Cardiac muscle cell (in vitro differentiated cells and primary cell): Measurements from ENCODE around the gene TLX2. TPM values are rescaled to one million over a fixed set of nuclear protein-coding genes. Genes with fewer than 3 reads are reported as not detected.
"Not testable (repeated sequence)": the region's sequence is repeated elsewhere in the genome, so short reads cannot be mapped to it uniquely, and the experiment has no call there.

Source experiments
- DNase-seq, 2 donors: peaks; one replicate each; pipeline versions ENCODE4 v3.0.0 to v3.0.0-alpha.2; 2010 to 2017; ENCODE audit warnings: low read depth in 1 of 2, low spot score in 1 of 2
- H3K27ac ChIP-seq: fragments of 200-600 bp; sonication (generic); 2 replicates; pipeline ENCODE4 v1.5.1; 2016
- H3K27me3 ChIP-seq: fragments of 200-600 bp; sonication (generic); 2 replicates; pipeline ENCODE4 v1.6.0; 2016; ENCODE audit warnings: control low read depth
- H3K36me3 ChIP-seq: fragments of 200-600 bp; sonication (generic); 2 replicates; pipeline ENCODE4 v1.5.1; 2016; ENCODE audit warnings: control low read depth
- H3K4me1 ChIP-seq: fragments of 200-600 bp; sonication (generic); 2 replicates; pipeline ENCODE4 v1.8.1; 2017; ENCODE audit warnings: low read depth, mild to moderate bottlenecking, mixed run types
- H3K4me3 ChIP-seq: fragments of 200-600 bp; sonication (generic); 2 replicates; pipeline ENCODE4 v1.5.1; 2016; ENCODE audit warnings: mild to moderate bottlenecking
- H3K9me3 ChIP-seq: fragments of 200-600 bp; sonication (generic); 2 replicates; pipeline ENCODE4 v1.5.1; 2017; ENCODE audit warnings: low read depth, mild to moderate bottlenecking, control low read depth
- CTCF ChIP-seq: IDR thresholded peaks from 2 replicates; pipeline ENCODE4 v1.5.1; 2012; ENCODE audit warnings: low read depth, mild to moderate bottlenecking, low read length
- polyA plus RNA-seq: library from polyadenylated mRNA; unstranded; fragments of >200 nt; fragmentation: Nextera tagmentation; extraction: Ambion mirVana; gene quantifications from 2 replicates; pipeline ENCODE4 v1.2.1, GENCODE V29; 2016
- total RNA-seq: library from RNA; depleted of rRNA; stranded (reverse); fragments of >200 nt; gene quantifications from 2 replicates; pipeline ENCODE4 v1.2.3, GENCODE V29; 2016

The TLX2 gene
- 0.06 TPM in 1 of 2 replicates, not detected in the other for total RNA-seq
- polyA plus RNA-seq: not detected in 2 replicates

DNA sequence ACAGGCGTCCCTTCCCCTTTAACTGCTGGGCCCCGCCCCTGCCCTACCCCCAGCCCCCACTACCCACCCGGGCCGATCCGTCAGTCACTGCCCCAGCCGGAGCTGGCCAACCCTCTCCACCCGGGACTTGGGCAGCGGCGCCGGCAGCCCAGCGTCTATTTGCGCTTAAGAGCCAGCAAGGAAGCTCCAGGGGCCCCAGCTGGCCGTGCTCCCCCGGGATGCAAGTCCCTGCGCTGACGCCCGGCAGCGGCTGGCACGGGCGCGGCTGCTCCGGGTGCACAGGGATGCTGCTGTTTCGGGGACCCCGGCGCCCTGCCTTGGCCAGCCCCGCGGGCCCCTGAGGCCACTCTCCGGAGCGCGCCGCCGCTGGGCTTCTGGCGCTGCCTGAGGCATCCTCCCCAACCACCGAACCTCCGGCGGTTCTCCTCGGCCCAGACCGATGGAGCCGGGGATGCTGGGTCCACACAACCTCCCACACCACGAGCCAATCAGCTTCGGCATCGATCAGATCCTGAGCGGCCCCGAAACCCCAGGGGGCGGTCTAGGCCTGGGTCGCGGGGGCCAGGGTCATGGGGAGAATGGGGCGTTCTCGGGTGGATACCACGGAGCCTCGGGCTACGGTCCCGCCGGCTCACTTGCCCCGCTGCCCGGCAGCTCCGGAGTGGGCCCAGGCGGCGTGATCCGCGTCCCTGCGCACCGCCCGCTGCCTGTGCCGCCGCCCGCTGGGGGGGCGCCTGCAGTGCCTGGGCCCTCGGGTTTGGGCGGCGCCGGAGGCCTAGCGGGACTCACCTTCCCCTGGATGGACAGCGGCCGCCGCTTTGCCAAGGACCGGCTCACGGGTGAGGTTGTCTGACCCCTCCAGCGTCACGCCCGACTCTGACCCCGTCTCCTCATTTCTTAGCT is at the start of gene TLX2:
Gene TLX2 (plus strand): TSS at position 83 of the 903 bp plus-strand sequence. CDS start 357 bp downstream, at position 440.
- H3K4me1 ChIP-seq: no peaks in the 10 kb centered on the region
- DNase-seq: peak in 1 of 2 donors; percentile 25
- H3K36me3 ChIP-seq: no peaks in the 10 kb centered on the region

GRCh38 chr2:74470742-74471141 is 43.5 kb upstream of the TLX2 start:
- H3K27ac ChIP-seq, H3K4me3 ChIP-seq, H3K27me3 ChIP-seq, H3K9me3 ChIP-seq, H3K36me3 ChIP-seq, DNase-seq: not testable (repeated sequence)
- peaks cover 12% of the 10 kb centered on the region for H3K4me1 ChIP-seq

More for the DNA sequence above, at the start of gene TLX2:
- H3K27ac ChIP-seq: no peak within 1 kb of the TSS
- H3K9me3 ChIP-seq: no peaks in the 10 kb centered on the region
- no peak for TF ChIP-seq CTCF
- peak within 1 kb of the TSS; percentile 2 for H3K4me3 ChIP-seq
- H3K27me3 ChIP-seq: peaks cover 100% of the 10 kb centered on the region

DNA sequence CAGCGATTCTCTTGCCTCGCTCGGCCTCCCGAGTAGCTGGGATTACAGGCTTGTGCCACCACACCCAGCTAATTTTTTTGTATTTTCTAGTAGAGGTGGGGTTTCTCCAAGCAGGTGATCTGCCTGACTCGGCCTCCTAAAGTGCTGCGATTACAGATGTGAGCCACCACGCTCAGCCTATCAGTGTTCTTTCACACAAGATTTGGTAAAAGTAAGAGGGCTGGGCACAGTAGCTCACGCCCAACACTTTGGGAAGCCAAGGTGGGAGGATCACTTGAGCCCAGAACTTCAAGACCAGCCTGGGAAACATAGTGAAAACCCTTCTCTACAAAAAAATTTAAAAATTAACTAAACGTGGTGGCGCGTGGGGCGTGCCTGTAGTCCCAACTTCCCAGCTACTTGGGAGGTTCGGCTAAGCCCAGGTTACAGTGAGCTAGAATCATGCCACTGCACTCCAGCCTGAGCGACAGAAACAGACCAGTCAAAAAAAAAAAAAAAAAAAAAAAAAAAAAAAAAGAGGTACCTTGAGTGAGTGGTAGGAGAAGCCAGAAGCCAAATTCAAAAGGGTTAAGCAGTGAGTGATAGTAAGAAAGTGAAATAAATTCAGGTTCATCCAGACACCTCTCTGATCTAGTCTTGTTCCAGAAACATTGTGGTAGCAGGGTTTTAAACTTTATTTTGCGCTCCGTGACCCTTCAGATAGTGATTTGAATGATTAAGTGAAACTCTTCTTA is 42.8 kb upstream of the TLX2 start:
- peak in 1 of 2 donors; percentile 7 for DNase-seq
- Histone ChIP-seq H3K36me3 (peaks cover 4% of the 10 kb centered on the region), H3K4me1 (peaks cover 12% of the 10 kb centered on the region), H3K27me3 (no peaks in the 10 kb centered on the region), H3K27ac (peak overlapping the region; percentile 84), H3K4me3 (peak overlapping the region; percentile 40), H3K9me3 (no peaks in the 10 kb centered on the region)
- TF ChIP-seq CTCF: no peak

DNA sequence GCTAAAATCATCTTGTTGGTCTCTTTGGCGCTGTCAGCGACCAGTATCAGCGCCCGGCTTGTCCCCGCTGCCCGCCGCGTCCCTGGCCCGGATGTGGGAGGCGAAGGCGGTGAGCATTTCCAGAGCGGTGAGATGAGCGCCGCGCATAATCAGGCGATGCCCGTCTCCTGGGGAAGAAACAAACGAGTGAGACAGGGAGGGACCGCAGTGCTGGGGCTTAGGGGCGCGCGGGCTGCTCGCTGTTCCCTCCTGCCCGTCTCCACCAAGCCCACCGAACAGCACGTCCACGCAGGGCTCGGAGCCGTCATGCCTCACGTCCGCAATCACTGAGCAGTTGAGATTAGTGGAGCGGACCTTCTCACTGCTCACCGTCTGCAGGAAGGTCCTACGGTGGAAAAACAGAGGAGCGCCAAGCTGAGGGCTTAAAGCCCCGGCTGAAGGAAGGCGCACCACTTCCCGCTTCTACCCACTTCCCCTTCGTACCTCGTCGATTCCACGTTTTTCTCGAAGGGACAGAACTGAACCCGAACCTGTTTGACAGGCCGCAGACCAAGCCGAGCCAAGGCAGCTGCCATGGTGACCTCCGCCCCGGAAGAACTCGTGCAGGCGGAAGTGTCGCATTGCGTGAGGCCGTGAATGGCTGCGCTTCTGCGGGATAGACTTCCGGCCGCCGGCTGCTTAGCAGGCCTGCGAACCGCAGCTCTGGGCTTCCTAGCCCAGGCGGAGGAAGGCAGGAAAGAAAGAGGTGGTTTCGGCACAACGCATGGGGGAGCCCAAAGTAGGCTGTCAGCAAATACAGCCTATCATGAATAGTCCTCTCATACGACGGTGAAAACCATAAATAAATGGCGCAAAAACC is 41.9 kb upstream of the TLX2 start, which contains the start of gene MRPL53:
Gene MRPL53 (minus strand): TSS at position 595 of the 859 bp plus-strand sequence. CDS start 20 bp downstream, at position 575.
- Histone ChIP-seq H3K36me3 (peaks cover 4% of the 10 kb centered on the region), H3K4me1 (peaks cover 12% of the 10 kb centered on the region), H3K9me3 (no peaks in the 10 kb centered on the region), H3K27ac (peak within 1 kb of the TSS; percentile 84), H3K4me3 (peak within 1 kb of the TSS; percentile 40), H3K27me3 (no peaks in the 10 kb centered on the region)
- no peak for TF ChIP-seq CTCF
- DNase-seq: peak; percentile 95 to 97

DNA sequence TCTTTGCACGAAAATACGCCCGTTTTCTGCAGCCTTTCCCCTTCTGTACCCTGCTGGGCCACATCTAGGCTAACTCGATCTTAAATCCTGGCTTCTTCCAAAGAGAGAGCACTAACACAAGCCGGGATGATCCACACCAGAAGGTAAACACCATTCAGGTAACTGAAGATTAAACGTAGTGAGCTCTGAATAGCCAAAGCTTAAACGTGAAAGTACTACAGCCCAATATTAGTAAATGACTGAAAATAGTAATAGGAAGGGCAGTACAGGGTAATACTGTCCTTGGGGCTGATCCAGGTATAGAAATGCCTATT is 41.3 kb upstream of the TLX2 start:
- peaks cover 12% of the 10 kb centered on the region for H3K4me1 ChIP-seq
- peak overlapping the region; percentile 84 for H3K27ac ChIP-seq
- no peaks in the 10 kb centered on the region for H3K27me3 ChIP-seq
- H3K9me3 ChIP-seq: no peaks in the 10 kb centered on the region
- TF ChIP-seq CTCF: no peak
- peak overlapping the region; percentile 40 for H3K4me3 ChIP-seq
- peaks cover 8% of the 10 kb centered on the region for H3K36me3 ChIP-seq
- no peak for DNase-seq
